HG03521 (cell line): ENCODE data around the gene HDGFL1.

Source experiments
- ATAC-seq: cut with Tn5 transposase; IDR thresholded peaks from one replicate; pipeline ENCODE4 v1.9.1; 2021; ENCODE audit warnings: mild to moderate bottlenecking, moderate library complexity; ENCODE audit not compliant: unreplicated experiment

Gene HDGFL1

DNA sequence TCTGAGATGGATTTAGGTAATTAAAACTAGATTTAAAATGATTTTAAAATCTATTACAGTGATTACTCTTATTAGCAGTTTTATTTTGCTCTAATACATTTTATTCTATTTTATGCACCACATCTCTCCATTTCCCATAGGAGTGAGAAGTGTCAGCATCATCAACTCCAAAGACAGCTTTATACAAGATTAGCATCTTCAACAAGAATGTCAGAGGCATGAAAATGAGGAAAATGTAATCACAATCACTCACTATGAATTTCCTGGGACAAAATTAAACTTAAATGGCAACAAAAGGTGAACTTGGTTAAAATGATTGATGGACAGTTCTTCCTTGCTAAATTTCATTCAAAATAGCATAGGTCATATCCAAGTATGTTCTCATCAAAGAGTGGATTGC lies 19.8 kb downstream of the HDGFL1 start:
- ATAC-seq, result no peak

DNA sequence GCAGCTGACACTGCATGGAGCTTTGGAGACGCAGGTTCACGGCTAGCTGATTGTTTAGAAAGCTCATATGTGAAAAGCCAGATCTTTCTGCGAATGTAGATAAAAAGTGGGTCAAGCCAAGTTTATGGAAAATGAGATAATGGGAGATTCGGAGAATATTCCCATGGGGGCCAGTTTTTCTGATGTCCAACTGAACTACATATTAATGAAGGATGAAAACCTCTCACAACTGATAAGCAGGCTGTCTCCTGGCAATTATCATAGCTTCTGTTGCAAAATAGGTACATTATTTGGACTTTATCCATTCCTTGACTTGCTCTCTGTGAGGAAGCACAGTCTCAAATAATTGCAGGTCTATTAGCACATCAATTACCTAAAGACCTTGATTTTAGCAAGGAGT lies 21.1 kb downstream of the HDGFL1 start:
- no peak for ATAC-seq

DNA sequence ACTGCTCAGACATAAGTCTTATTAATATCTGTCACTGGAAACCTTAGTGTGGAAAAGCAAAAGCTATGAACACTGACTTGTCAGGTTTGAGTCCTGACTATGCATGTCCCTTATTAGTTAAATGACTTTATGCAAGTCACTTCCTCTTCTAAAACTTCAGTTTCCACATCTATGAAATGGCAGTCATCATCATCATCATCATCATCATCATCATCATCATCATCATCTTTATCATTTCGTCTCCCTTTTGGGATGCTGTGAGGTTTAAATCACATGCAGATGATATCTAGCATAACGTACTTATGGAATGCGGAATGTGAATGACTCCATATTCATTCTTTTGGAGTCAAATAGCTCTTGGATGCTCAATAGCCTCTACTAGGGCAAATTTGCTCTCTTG lies 24.5 kb downstream of the HDGFL1 start:
- no peak for ATAC-seq

DNA sequence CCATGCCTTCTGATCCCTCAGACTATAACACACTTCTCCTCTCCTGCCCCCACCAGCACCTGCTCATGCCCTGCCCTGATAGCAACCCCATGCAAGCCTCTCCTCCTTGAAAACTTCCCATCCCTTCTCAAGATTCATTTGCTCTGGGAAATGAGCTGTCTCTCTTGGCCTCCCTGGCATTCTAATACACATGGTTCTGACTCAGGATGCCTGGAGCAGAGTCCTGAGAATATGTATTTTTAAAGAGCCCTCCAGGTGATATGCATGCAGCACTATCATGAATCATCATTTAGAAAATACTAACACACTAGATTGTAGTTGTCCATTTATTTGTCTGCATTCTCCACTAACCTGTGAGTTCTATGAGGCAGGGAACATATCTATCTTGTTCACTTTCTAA lies 26.6 kb downstream of the HDGFL1 start:
- ATAC-seq, result no peak

DNA sequence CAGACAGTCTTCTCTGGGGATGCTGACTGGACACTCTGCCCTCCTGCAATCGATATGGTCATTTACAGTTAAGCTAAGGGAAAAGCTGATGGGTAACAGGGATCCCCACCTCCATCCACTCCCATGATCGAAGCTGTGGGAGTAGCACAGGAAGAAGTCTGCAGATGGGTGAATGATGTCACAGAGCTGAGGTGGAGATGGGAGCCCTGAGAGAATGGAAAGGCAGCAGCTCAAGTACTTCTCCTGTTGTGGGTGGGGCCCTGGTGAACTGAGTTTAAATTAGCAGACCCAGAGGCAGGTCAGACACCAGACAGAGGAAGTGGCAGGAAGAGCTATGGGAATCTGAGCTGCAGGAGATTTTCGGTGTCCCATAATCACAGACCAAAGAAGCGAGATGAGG lies 29.0 kb downstream of the HDGFL1 start:
- no peak for ATAC-seq

DNA sequence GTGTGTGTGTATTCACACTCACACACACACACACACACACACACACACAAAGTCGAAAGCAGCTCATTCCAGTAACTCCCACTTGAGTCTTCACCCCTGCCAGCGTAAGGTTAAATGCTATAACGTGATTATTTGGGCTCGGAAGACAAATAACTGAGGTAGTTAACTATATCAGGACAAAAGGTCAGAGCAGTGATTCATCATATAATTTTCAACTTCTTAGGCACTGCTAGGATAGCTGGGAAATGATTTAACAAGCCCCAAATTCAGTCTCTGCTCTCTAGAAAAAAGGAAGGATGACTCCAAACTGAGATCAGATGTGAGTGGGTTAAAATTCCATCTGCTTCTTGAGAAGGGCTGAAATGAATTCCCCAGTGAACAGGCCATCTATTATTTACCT lies 30.7 kb downstream of the HDGFL1 start:
- no peak for ATAC-seq

DNA sequence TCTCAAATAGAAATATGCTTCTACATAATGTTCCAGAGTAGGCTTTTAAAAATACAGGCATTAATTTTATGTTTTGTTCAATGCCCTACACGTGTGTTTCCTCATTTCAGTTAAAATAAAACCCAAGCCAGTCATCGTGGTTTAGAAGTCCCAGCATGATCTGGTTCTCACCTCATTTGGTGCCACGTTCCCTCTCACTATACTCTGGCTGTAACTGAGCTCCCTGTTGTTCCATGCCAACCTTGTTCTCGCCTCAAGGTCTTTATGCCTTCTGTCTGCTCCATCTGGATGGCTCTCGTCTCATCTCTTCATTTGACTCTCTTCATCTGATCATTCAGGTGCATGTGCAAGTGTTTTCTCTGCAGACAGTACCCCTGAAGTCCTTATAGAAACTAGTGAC lies 32.6 kb downstream of the HDGFL1 start:
- no peak for ATAC-seq

DNA sequence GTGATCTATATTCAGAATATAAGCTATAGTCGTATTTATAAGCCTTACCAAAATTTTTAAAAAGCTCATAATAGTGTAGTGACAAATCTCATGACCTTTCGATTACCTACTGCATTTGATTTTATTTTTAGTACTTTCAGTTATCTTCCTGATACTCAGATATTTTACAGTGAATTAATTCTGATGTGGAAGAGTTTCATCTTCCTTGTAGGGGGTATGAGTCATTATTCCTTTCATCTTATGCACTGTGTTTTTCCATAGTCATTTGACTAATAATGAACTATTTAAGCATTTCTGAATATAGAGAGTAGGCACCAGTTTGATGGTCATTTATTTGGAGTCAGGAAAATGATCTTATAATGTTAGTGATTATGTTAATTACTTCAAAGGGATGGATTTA lies 36.4 kb downstream of the HDGFL1 start:
- ATAC-seq, result no peak

DNA sequence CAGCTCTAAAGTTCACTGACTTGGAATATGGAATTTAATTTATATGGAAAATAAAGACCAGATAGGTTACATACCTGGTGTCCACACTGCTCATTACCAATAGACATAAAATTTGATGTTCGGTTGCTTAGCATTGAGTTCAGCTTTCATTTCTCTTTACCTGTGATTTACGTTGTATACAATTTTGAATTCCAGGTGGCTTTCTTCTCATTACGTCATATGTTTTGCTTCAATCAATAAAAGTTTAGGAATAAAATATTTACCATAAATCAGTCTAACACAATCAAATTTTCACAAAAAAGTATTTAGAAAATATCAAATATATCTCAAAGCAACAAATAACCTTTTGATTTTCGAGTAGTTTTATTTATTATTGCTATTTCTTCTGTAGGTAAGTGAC lies 40.8 kb downstream of the HDGFL1 start:
- no peak for ATAC-seq

DNA sequence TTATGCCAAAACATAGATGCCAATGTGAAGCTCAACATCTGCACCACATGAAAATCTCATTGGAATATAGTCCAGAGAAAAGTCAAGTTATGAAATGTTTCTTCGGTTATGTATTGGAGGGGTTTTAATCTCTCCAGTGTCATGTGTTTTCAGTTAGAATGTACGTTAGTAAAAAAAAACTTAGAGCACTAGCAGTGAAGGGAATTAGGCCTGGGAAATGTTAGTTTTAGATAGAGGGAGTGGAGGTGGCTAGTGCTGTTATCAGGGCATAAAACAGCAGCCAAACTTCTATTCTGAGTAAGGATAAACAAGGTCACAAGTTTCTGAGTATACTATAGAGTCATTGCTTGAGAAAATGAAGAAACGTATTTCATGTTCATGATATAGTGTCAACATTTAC lies 42.9 kb downstream of the HDGFL1 start:
- ATAC-seq, result no peak

DNA sequence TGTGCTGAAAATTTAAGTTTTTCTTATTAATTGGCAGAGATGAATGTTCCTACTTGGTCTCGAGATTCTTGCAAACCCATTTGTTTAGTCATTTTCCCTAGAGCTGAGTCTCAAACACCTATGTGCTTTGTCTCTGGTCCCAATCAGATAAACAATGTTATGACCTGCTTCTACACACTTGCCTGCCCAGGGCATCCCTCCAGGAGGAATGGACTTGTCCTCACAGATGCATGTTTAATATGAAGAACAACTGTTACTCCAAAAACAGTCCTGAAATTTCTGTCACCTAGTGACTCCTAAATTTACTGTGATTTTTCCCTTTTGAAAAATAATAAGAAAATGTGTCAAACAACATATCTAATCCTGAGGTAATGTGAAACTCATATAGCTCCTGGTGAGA lies 43.7 kb downstream of the HDGFL1 start:
- ATAC-seq, result no peak

DNA sequence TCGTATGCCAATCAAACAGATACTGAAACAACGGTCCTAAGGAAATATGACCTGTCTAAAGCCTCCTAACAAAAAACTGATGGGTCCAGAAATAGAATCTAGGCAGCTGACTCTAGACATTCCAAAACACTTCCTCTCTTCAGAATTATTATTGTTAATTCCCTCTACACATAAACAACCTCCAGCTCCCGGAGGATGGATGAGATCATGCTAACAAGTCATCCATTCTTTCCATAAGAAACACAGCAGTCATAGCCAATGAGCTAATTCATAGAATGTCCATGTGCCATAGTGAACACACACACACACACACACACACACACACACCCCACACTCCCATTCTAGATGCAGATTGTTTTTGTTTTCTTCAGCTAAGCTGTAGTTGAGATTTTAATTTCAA lies 44.3 kb downstream of the HDGFL1 start:
- no peak for ATAC-seq

DNA sequence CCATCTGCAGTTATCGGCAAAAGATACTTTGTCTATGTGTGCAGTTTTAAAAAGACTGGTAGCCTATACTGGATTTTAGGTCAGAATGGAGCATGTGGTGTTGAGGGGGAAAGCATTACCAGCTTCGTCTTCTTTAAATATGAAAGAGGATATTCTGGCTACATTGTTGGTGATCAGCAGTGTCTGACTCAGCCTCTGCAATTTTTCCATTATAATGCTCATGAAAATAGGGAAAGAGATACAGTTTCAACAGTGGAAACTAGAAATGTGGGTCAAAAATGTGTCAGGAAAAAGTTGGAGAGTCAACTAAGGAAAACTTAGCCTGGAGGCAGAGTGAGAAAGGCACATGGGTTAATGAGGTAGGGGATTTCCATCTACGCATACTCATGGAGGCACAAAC lies 45.2 kb downstream of the HDGFL1 start:
- no peak for ATAC-seq

DNA sequence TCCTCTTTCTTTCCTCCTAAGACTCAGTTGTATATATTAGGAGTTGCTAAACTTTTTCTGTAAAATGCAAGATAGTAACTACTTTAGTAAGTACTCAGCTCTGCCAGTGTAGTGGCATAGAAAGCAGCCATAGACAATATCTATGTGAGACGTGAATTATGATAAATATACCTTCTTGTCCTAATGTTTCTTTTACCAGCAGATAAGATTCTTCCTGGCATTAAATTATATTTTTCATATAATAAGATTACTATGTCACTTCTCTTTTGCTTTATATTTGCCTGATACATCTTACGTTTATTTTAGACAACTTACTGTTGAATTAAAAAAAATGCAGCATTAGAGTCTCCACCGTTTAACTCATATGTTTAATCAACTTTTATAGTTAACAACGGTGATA lies 51.7 kb downstream of the HDGFL1 start:
- no peak for ATAC-seq
